Measurements from ENCODE around the gene SH3RF1. TPM values are rescaled to one million over a fixed set of nuclear protein-coding genes. Genes with fewer than 3 reads are reported as not detected.

SH3RF1 gene
- total and polyA plus RNA-seq, 2 of the 8 experiments (the other 6 are each of a cell fraction or from before 2014, with no cell fraction given): 6.9 to 15.1 TPM

- Histone ChIP-seq H3K4me1 (replicated peaks in 1 of 4; ENCODE audit: control insufficient read depth in 3 of 4, insufficient read depth in 4 of 4, low read length in 3 of 4) (peaks cover 0 to 6% (median 4%) of the 10 kb centered on the region in 4 experiments; a peak in 3 of 7 replicates), H2BK20ac (ENCODE audit: low read length) (no peak overlapping the region), H3K36me3 (ENCODE audit: control insufficient read depth in 2 of 4, insufficient read depth in 4 of 4, low read length in 3 of 4) (no peaks in the 10 kb centered on the region), H2AFZ (ENCODE audit: low read length) (peak overlapping the region; percentile 48; the same call in 1 of the 2 replicates), H3K79me1 (ENCODE audit: low read depth, low read length) (no peaks in the 10 kb centered on the region), H3K23me2 (ENCODE audit: low read depth, low read length) (no peaks in the 10 kb centered on the region), H4K8ac (ENCODE audit: extremely low read depth, insufficient read depth, low read length) (no peak overlapping the region), H3K27me3 (replicated peaks in 1 of 4; ENCODE audit: control insufficient read depth in 3 of 4, extremely low read depth in 1 of 4, insufficient read depth in 3 of 4, low read length in 3 of 4) (no peaks in the 10 kb centered on the region), H4K20me1 (replicated peaks in 1 of 2; ENCODE audit: control insufficient read depth in 1 of 2, insufficient read depth in 2 of 2, low read length in 2 of 2) (no peaks in the 10 kb centered on the region), H2BK15ac (ENCODE audit: low read length) (no peak overlapping the region), H2AK5ac (ENCODE audit: low read depth, low read length) (no peak overlapping the region), H3K27ac (ENCODE audit: low read depth, low read length) (no peak overlapping the region), H3K14ac (ENCODE audit: insufficient read length) (no peak overlapping the region), H3K23ac (ENCODE audit: insufficient read length) (no peak overlapping the region), H3K56ac (replicated peaks; ENCODE audit: insufficient read length, low read depth, low read length) (no peak overlapping the region), H2BK5ac (ENCODE audit: low read depth, low read length) (no peak overlapping the region), H3K9me3 (ENCODE audit: insufficient read depth in 2 of 2, low read depth in 1 of 2, low read length in 1 of 2) (no peaks in the 10 kb centered on the region), H3K4me2 (ENCODE audit: insufficient read depth in 1 of 2, low read depth in 2 of 2, low read length in 2 of 2) (no peak overlapping the region), H3K79me2 (ENCODE audit: control insufficient read depth in 1 of 2, insufficient read depth in 2 of 2, low read length in 2 of 2) (no peaks in the 10 kb centered on the region), H4K5ac (ENCODE audit: insufficient read length, low read depth, low read length) (no peak overlapping the region), H4K91ac (replicated peaks; ENCODE audit: insufficient read length, low read length) (no peak overlapping the region), H2BK120ac (replicated peaks; ENCODE audit: low read depth, low read length) (no peak overlapping the region), H3K4ac (replicated peaks; ENCODE audit: insufficient read length, low read depth, low read length) (no peak overlapping the region), H3K4me3 (ENCODE audit: extremely low read depth in 1 of 4, insufficient read depth in 2 of 4, low read depth in 3 of 4, low read length in 4 of 4) (no peak overlapping the region), H3K18ac (ENCODE audit: extremely low read depth, low read length) (no peak overlapping the region), H2BK12ac (ENCODE audit: low read depth, low read length) (no peak overlapping the region), H3K9ac (replicated peaks in 1 of 4; ENCODE audit: extremely low read depth in 1 of 4, low read depth in 3 of 4, low read length in 3 of 4) (no peak overlapping the region)
- DNase-seq (ENCODE audit: low read depth in 1 of 2, low spot score in 2 of 2) (no peak), FAIRE-seq (no peak)
- ChIA-PET CTCF (ENCODE audit: partially characterized antibody) (interaction anchor here (0.5 to 0.8 kb wide), 3 partner anchors 8 to 127 kb away, joined by 3 to 4 read pairs (median 3); no protein-coding TSS in a partner anchor), POLR2A (ENCODE audit: partially characterized antibody) (no interaction called here)
- 88% methylated on average over 7 of the region's 7 CpGs; no CpG with 5 or more reads in 1 of the 2 experiments for WGBS, 2 experiments (ENCODE audit: extremely low coverage in 1 of 2, insufficient coverage in 1 of 2, insufficient read length in 1 of 2, insufficient replicate concordance in 2 of 2, low coverage in 1 of 2, low lambda C conversion rate in 2 of 2, missing lambda C conversion rate in 1 of 2)
- no peak for TF ChIP-seq SAP30 (IDR thresholded peaks at IDR 0.05; ENCODE audit: insufficient read depth, insufficient replicate concordance, low read length)
- no peak for TF ChIP-seq POU5F1 (IDR thresholded peaks at IDR 0.05; ENCODE audit: low read depth, low read length)
Measured at GRCh38 chr4:169050284-169050683, 220.5 kb downstream of the SH3RF1 start.
